DND-41 (cell line): ENCODE results near the gene RUVBL2.

ENCODE experiments used
- ATAC-seq: fragments of 200-7000 bp; cut with Tn5 transposase; 3 replicates; pipeline ENCODE4 v1.9.1; 2021; ENCODE audit warnings: low read depth; ENCODE audit not compliant: insufficient read depth
- DNase-seq: peaks from one replicate; pipeline ENCODE4 v3.0.0-alpha.2; 2020
- H2AFZ ChIP-seq: 2 replicates; pipeline ENCODE4 v1.6.0; 2012; ENCODE audit warnings: low read depth, low read length
- H3K27ac ChIP-seq: 2 replicates; pipeline ENCODE4 v1.5.1; 2012; ENCODE audit warnings: low read length, inconsistent platforms
- H3K27me3 ChIP-seq: fragments of 200-600 bp; sonication (generic); 2 replicates; pipeline ENCODE4 v1.6.0; 2012; ENCODE audit warnings: low read length, mild to moderate bottlenecking, inconsistent platforms; ENCODE audit not compliant: insufficient read depth, poor library complexity
- H3K36me3 ChIP-seq: 2 replicates; pipeline ENCODE4 v1.5.1; 2012; ENCODE audit warnings: low read length, inconsistent platforms; ENCODE audit not compliant: insufficient read depth
- H3K4me1 ChIP-seq: 2 replicates; pipeline ENCODE4 v1.5.1; 2012; ENCODE audit warnings: mild to moderate bottlenecking, low read length; ENCODE audit not compliant: insufficient read depth
- H3K4me2 ChIP-seq: 2 replicates; pipeline ENCODE4 v1.6.0; 2012; ENCODE audit warnings: mild to moderate bottlenecking, moderate library complexity, low read length, inconsistent platforms; ENCODE audit not compliant: insufficient read depth
- H3K4me3 ChIP-seq, 2 experiments: fragments of 200-600 bp in 1 of 2; shearing (Covaris generic) in 1 of 2; 2 replicates each; pipeline ENCODE4 v1.5.1; 2012 to 2016; ENCODE audit warnings: inconsistent platforms in 2 of 2, low read length in 2 of 2, mild to moderate bottlenecking in 2 of 2, low read depth in 1 of 2, moderate library complexity in 1 of 2
- H3K79me2 ChIP-seq: 2 replicates; pipeline ENCODE4 v1.6.0; 2012; ENCODE audit warnings: low read length, inconsistent platforms; ENCODE audit not compliant: insufficient read depth
- H3K9ac ChIP-seq: 2 replicates; pipeline ENCODE4 v1.6.0; 2012; ENCODE audit warnings: low read depth, mild to moderate bottlenecking, inconsistent platforms, low read length, moderate library complexity
- H3K9me3 ChIP-seq: 2 replicates; pipeline ENCODE4 v1.5.1; 2012; ENCODE audit warnings: low read length, moderate library complexity, mild to moderate bottlenecking, inconsistent platforms; ENCODE audit not compliant: insufficient read depth, severe bottlenecking
- H4K20me1 ChIP-seq: 2 replicates; pipeline ENCODE4 v1.6.0; 2012; ENCODE audit warnings: low read length; ENCODE audit not compliant: insufficient read depth
- EZH2 ChIP-seq: IDR thresholded peaks from 3 replicates; pipeline ENCODE4 v1.6.1; 2012; ENCODE audit warnings: borderline replicate concordance, low read depth, mild to moderate bottlenecking, moderate library complexity, low read length, inconsistent platforms; ENCODE audit not compliant: severe bottlenecking
- TF ChIP-seq, protein P1 (sequence below): IDR thresholded peaks from 2 replicates; pipeline ENCODE4 v1.5.1; 2012; ENCODE audit warnings: borderline replicate concordance, low read length, moderate library complexity, mild to moderate bottlenecking; ENCODE audit not compliant: poor library complexity, severe bottlenecking; ENCODE audit errors: extremely low read depth

Gene RUVBL2

DNA sequence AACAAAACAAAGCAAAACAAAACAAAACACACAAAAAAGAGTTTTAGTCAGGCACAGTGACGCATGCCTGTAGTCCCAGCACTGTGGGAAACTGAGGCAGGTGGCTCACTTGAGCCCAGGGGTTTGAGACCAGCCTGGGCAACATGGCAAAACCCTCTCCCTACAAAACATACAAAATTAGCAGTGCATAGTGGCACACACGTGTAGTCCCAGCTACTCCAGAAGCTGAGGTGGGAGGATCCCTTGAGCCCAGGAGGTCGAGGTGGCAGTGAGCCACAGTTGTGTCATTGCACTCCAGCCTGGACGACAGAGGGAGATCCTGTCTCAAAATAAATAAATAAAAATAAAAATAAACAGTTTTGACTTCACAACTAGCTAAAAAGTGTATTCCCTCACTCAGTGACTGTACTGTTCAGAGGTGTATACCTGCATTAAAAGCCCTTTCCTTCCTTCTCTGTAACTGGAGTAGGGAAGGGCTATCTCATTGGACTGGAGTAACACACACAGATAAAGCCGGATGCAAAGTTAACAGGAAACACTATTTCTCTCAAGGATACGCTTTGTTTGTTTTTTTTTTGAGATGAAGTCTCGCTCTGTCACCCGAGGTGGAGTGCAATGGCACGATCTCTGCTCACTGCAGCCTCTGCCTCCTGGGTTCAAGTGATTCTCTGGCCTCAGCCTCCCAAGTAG, 42.7 kb upstream of the RUVBL2 start:
- Histone ChIP-seq H3K4me1 (peaks cover 18% of the 10 kb centered on the region), H3K9me3 (peaks cover 12% of the 10 kb centered on the region), H3K27ac (no peak overlapping the region), H3K4me2 (no peak overlapping the region), H2AFZ (no peak overlapping the region), H3K79me2 (peaks cover 16% of the 10 kb centered on the region), H3K27me3 (no peaks in the 10 kb centered on the region), H3K9ac (no peak overlapping the region), H4K20me1 (0 out of 2 replicates have a peak, but pooled peaks cover 3% of the 10 kb centered on the region), H3K4me3 (no peak overlapping the region), H3K36me3 (peaks cover 6% of the 10 kb centered on the region)
- TF ChIP-seq, protein P1, sequence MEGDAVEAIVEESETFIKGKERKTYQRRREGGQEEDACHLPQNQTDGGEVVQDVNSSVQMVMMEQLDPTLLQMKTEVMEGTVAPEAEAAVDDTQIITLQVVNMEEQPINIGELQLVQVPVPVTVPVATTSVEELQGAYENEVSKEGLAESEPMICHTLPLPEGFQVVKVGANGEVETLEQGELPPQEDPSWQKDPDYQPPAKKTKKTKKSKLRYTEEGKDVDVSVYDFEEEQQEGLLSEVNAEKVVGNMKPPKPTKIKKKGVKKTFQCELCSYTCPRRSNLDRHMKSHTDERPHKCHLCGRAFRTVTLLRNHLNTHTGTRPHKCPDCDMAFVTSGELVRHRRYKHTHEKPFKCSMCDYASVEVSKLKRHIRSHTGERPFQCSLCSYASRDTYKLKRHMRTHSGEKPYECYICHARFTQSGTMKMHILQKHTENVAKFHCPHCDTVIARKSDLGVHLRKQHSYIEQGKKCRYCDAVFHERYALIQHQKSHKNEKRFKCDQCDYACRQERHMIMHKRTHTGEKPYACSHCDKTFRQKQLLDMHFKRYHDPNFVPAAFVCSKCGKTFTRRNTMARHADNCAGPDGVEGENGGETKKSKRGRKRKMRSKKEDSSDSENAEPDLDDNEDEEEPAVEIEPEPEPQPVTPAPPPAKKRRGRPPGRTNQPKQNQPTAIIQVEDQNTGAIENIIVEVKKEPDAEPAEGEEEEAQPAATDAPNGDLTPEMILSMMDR, result no peak
- no peak for TF ChIP-seq EZH2
- DNase-seq (no peak), ATAC-seq (no peak)

DNA sequence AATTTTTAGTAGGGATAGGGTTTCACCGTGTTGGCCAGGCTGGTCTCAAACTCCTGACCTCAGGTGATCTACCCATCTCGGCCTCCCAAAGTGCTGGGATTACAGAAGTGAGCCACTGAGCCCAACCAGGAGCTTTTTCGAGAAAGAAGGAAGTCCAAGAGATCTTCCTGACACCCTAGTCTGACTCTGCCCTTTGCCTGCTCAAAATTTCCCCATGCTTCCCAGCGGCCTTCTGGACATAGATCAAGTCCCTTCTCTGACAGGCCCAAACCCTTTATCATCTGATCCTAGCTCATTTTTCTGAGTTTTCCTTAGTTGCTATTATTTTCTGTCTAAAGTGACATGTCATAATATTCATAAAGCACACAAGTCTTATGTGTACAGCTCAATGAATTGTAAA, 40.5 kb upstream of the RUVBL2 start:
- 0 out of 2 replicates have a peak, but pooled peaks cover 3% of the 10 kb centered on the region for H4K20me1 ChIP-seq
- H3K27me3 ChIP-seq, result no peaks in the 10 kb centered on the region
- no peak overlapping the region; the same call in 1 of the 2 replicates for H2AFZ ChIP-seq
- H3K4me2 ChIP-seq, result no peak overlapping the region
- H3K79me2 ChIP-seq, result peaks cover 28% of the 10 kb centered on the region
- no peak overlapping the region for H3K27ac ChIP-seq
- ATAC-seq (no peak), DNase-seq (no peak)
- no peak for TF ChIP-seq EZH2
- TF ChIP-seq, protein P1, result no peak
- no peaks in the 10 kb centered on the region for H3K9me3 ChIP-seq
- H3K36me3 ChIP-seq, result peaks cover 15% of the 10 kb centered on the region
- no peak overlapping the region for H3K9ac ChIP-seq
- H3K4me1 ChIP-seq, result peaks cover 25% of the 10 kb centered on the region
- H3K4me3 ChIP-seq, result no peak overlapping the region

DNA sequence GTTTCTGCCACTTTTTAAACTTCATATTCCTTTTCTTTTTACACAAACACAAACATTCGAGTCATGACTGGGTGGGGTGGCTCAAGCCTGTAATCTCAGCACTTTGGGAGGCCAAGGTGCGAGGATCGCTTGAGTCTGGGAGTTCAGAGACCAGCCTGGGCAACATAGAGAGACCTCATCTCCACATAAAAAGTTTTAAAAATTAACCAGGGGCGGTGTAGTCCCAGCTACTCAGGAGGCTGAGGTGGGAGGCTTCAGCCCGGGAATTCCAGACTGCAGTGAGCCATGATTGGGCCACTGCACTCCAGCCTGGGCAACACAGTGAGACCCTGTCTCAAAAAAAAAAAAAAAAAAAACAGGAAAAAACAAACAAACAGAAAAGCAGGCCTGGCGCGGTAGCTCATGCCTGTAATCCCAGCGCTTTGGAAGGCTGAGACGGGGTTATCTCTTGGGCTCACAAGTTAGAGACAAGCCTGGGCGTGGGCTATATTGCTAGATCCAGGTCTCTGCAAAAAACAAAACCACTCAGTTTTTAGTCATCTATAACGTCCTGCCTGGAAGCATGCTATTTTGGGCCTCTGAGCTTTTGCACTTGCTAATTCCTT, 39.6 kb upstream of the RUVBL2 start:
- Histone ChIP-seq H3K9ac (peak overlapping the region; percentile 89), H3K4me1 (peaks cover 25% of the 10 kb centered on the region), H3K4me2 (peak overlapping the region; percentile 87), H3K27ac (peak overlapping the region; percentile 94), H3K4me3 (peak overlapping the region; percentile 75 to 89; a peak in 3 of 4 replicates), H2AFZ (peak overlapping the region; percentile 100), H3K9me3 (no peaks in the 10 kb centered on the region), H3K79me2 (peaks cover 29% of the 10 kb centered on the region), H3K36me3 (peaks cover 15% of the 10 kb centered on the region), H4K20me1 (0 out of 2 replicates have a peak, but pooled peaks cover 3% of the 10 kb centered on the region), H3K27me3 (no peaks in the 10 kb centered on the region)
- no peak for DNase-seq
- no peak for ATAC-seq
- TF ChIP-seq EZH2, result no peak
- TF ChIP-seq, protein P1, result no peak
